PC-9 (cell line): ENCODE results near the gene PHLPP1. TPM values are rescaled to one million over a fixed set of nuclear protein-coding genes. Genes with fewer than 3 reads are reported as not detected.

Source experiments
- BruUV-seq: library from RNA; stranded (reverse); fragments of 400-500 nt; replicated peaks from 2 replicates; lab custom pipeline; 2021; lab: Mats Ljungman, UMichigan
- CTCF ChIA-PET: fragments of 300-600 bp; sonication (Branson Sonifier 250); formaldehyde crosslinking; loops from one replicate; lab custom pipeline; 2022; ENCODE audit warnings: antibody characterized with exemption; lab: Charles Lee
- POLR2A ChIA-PET: fragments of 300-600 bp; sonication (Branson Sonifier 250); formaldehyde crosslinking; loops from one replicate; lab custom pipeline; 2022; ENCODE audit warnings: antibody characterized with exemption; ENCODE audit not compliant: unreplicated experiment; lab: Charles Lee
- DNase-seq, 2 experiments: peaks; one replicate each; pipeline versions ENCODE4 v3.0.0 to v3.0.0-alpha.2; 2015 to 2022; ENCODE audit warnings: mixed read lengths in 1 of 2
- H2AFZ ChIP-seq: fragments of 200-600 bp; sonication (generic); 2 replicates; pipeline ENCODE4 v1.8.1; 2017; ENCODE audit warnings: antibody characterized with exemption
- H3F3A ChIP-seq: fragments of 200-600 bp; sonication (generic); 2 replicates; pipeline ENCODE4 v1.8.1; 2017; ENCODE audit warnings: antibody characterized with exemption, mild to moderate bottlenecking, low read depth; ENCODE audit not compliant: insufficient read depth
- H3K27ac ChIP-seq: fragments of 200-600 bp; sonication (generic); 2 replicates; pipeline ENCODE4 v1.6.1; 2016; ENCODE audit warnings: mixed run types
- H3K27me3 ChIP-seq: fragments of 200-600 bp; sonication (generic); 2 replicates; pipeline ENCODE4 v1.6.1; 2016; ENCODE audit warnings: low read depth, mixed run types; ENCODE audit not compliant: insufficient read depth
- H3K36me3 ChIP-seq: fragments of 200-600 bp; sonication (generic); 2 replicates; pipeline ENCODE4 v1.6.1; 2016; ENCODE audit warnings: low read depth, mixed run types
- H3K4me1 ChIP-seq: fragments of 200-600 bp; sonication (generic); replicated peaks from 2 replicates; pipeline ENCODE4 v1.6.1; 2016; ENCODE audit warnings: mixed run types; ENCODE audit not compliant: insufficient read depth
- H3K4me2 ChIP-seq: fragments of 200-600 bp; sonication (generic); 2 replicates; pipeline ENCODE4 v1.6.1; 2017; ENCODE audit warnings: mixed run types
- H3K4me3 ChIP-seq: fragments of 200-600 bp; sonication (generic); 2 replicates; pipeline ENCODE4 v1.6.1; 2016; ENCODE audit warnings: mixed run types
- H3K79me2 ChIP-seq: fragments of 200-600 bp; sonication (generic); 2 replicates; pipeline ENCODE4 v1.6.1; 2017; ENCODE audit warnings: low read depth, mixed run types
- H3K9me2 ChIP-seq: fragments of 200-600 bp; sonication (generic); 2 replicates; pipeline ENCODE4 v1.8.1; 2017; ENCODE audit warnings: mild to moderate bottlenecking; ENCODE audit not compliant: insufficient read depth
- H3K9me3 ChIP-seq: fragments of 200-600 bp; sonication (generic); 2 replicates; pipeline ENCODE4 v1.8.1; 2016; ENCODE audit warnings: low read depth; ENCODE audit not compliant: insufficient read depth
- H4K20me1 ChIP-seq: fragments of 200-600 bp; sonication (generic); 2 replicates; pipeline ENCODE4 v1.8.1; 2017; ENCODE audit not compliant: insufficient read depth
- EZH2 ChIP-seq: fragments of 200-600 bp; sonication (generic); IDR thresholded peaks from 2 replicates; pipeline ENCODE4 v1.8.0; 2017; ENCODE audit warnings: antibody characterized with exemption, low read depth
- intact Hi-C: fragments of 100-400 bp; cut with micrococcal nuclease; formaldehyde crosslinking; loops from one replicate; pipeline ENCODE4 v1.10.0; 2022; ENCODE audit not compliant: unreplicated experiment
- total RNA-seq: library from RNA; stranded (reverse); gene quantifications from 2 replicates; pipeline ENCODE4 v1.2.3, GENCODE V29; 2021
- TF ChIP-seq, protein P1 (sequence below): fragments of 200-600 bp; sonication (generic); conservative IDR thresholded peaks from 2 replicates; pipeline ENCODE4 v1.6.1; 2017; ENCODE audit warnings: mixed run types, antibody characterized with exemption, mild to moderate bottlenecking, moderate library complexity

The PHLPP1 gene
- total RNA-seq, 1 experiment from 2014 or later: 21.1 TPM

DNA sequence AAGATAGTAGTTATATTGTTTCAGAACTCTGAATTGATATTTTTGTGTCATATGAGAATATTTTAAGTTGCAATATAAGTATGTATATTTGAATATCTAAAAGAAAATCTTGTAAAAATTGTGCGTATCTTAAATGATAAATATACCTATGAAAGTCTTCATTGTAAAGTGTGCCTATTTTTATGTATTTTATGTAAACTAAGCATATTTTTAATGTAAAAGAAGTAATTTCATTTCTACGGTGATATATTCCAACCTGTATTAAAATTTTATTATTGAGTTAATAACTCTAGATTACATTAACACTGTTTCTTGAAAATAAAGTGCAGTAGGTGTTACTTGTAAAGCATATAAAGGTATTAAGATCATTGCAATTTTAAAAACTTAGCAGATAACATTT lies 233.4 kb downstream of the PHLPP1 start:
- no peak for DNase-seq
- H3K4me1 ChIP-seq: no peaks in the 10 kb centered on the region
- CTCF ChIA-PET: no interaction called here
- H3K79me2 ChIP-seq: no peaks in the 10 kb centered on the region
- no peaks in the 10 kb centered on the region for H4K20me1 ChIP-seq
- H3K27ac ChIP-seq: no peak overlapping the region
- no peaks in the 10 kb centered on the region for H3F3A ChIP-seq
- no peak overlapping the region for H3K4me2 ChIP-seq
- intact Hi-C loops: no loop called here
- no peaks in the 10 kb centered on the region for H3K27me3 ChIP-seq
- no peak overlapping the region for H3K4me3 ChIP-seq
- no peaks in the 10 kb centered on the region for H3K9me3 ChIP-seq
- H2AFZ ChIP-seq: no peak overlapping the region
- BruUV-seq: no TSS peak
- H3K36me3 ChIP-seq: 0 out of 2 replicates have a peak, but pooled peaks cover 8% of the 10 kb centered on the region
- no peaks in the 10 kb centered on the region for H3K9me2 ChIP-seq
- POLR2A ChIA-PET: no interaction called here
- TF ChIP-seq, protein P1, sequence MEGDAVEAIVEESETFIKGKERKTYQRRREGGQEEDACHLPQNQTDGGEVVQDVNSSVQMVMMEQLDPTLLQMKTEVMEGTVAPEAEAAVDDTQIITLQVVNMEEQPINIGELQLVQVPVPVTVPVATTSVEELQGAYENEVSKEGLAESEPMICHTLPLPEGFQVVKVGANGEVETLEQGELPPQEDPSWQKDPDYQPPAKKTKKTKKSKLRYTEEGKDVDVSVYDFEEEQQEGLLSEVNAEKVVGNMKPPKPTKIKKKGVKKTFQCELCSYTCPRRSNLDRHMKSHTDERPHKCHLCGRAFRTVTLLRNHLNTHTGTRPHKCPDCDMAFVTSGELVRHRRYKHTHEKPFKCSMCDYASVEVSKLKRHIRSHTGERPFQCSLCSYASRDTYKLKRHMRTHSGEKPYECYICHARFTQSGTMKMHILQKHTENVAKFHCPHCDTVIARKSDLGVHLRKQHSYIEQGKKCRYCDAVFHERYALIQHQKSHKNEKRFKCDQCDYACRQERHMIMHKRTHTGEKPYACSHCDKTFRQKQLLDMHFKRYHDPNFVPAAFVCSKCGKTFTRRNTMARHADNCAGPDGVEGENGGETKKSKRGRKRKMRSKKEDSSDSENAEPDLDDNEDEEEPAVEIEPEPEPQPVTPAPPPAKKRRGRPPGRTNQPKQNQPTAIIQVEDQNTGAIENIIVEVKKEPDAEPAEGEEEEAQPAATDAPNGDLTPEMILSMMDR: no peak
- no peak for TF ChIP-seq EZH2

DNA sequence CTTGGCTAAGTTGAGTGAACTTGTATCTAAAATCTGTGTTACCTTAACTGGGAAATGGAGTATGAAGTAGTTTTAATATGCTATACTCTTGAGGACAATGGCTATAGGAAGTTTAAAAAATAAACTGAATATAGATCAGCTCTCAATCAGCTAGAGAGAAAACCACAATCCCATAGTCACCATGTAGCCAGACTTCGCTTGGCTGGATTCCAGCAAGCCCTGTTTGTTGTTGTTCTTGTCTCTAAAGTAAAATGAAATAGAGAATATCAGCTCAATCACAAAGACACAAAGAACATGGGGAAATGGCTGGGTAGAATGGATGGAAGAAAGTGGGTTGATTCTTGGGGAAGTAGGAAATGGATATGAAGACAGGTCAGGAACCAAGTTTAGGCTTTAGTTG lies 234.9 kb downstream of the PHLPP1 start:
- CTCF ChIA-PET: no interaction called here

DNA sequence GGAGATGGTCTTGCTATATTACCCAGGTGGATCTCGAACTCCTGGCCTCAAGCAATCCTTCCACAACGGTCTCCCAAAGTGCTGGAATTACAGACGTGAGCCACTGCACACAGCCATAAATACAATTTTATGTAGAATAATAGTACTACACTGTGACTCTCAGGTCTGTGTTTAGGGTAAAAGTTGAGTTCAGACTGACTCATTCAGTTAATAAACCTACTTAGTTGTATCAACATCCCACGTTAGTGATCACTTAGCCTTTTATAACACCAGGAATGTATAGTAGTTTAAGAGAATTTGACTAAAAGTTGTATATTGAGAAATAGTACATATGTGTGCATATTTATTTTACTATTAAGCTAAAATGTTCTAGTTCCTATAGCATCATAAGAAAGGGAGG lies 237.5 kb downstream of the PHLPP1 start:
- Histone ChIP-seq H2AFZ (no peak overlapping the region), H3K9me3 (no peaks in the 10 kb centered on the region), H3K36me3 (no peaks in the 10 kb centered on the region), H3K79me2 (no peaks in the 10 kb centered on the region), H3K27ac (no peak overlapping the region), H3K4me2 (no peak overlapping the region), H3F3A (no peaks in the 10 kb centered on the region), H3K4me3 (no peak overlapping the region), H4K20me1 (no peaks in the 10 kb centered on the region), H3K4me1 (no peaks in the 10 kb centered on the region), H3K9me2 (no peaks in the 10 kb centered on the region), H3K27me3 (no peaks in the 10 kb centered on the region)
- CTCF ChIA-PET: interaction anchor here (0.6 kb wide), 1 partner anchor 220 kb away, joined by 3 read pairs; no protein-coding TSS in a partner anchor
- no peak for DNase-seq
- BruUV-seq: no TSS peak
- TF ChIP-seq EZH2: no peak
- TF ChIP-seq, protein P1: no peak
- POLR2A ChIA-PET: no interaction called here
- intact Hi-C loops: no loop called here

More for the DNA sequence above, 234.9 kb downstream of the PHLPP1 start:
- no peak overlapping the region for H3K27ac ChIP-seq
- H3K9me2 ChIP-seq: no peaks in the 10 kb centered on the region
- no peaks in the 10 kb centered on the region for H4K20me1 ChIP-seq
- POLR2A ChIA-PET: no interaction called here
- H3F3A ChIP-seq: no peaks in the 10 kb centered on the region
- no peak for DNase-seq
- H3K36me3 ChIP-seq: 0 out of 2 replicates have a peak, but pooled peaks cover 4% of the 10 kb centered on the region
- H3K4me2 ChIP-seq: no peak overlapping the region
- H3K4me3 ChIP-seq: no peak overlapping the region
- no peak overlapping the region for H2AFZ ChIP-seq
- TF ChIP-seq, protein P1: no peak
- no peak for TF ChIP-seq EZH2
- no peaks in the 10 kb centered on the region for H3K27me3 ChIP-seq
- H3K4me1 ChIP-seq: no peaks in the 10 kb centered on the region
- intact Hi-C loops: no loop called here
- no peaks in the 10 kb centered on the region for H3K9me3 ChIP-seq
- no peaks in the 10 kb centered on the region for H3K79me2 ChIP-seq
- BruUV-seq: no TSS peak
